Astrocyte (in vitro differentiated cells and primary cell): ENCODE measurements around the gene ROBO2. TPM values are rescaled to one million over a fixed set of nuclear protein-coding genes. Genes with fewer than 3 reads are reported as not detected.

Experiments
- DNase-seq: peaks from one replicate; pipeline ENCODE4 v3.0.0-alpha.2; 2010; ENCODE audit warnings: low read depth
- FAIRE-seq: peaks from 2 replicates; lab custom pipeline; 2011; peaks lifted over from hg19 to GRCh38; lab: Jason Lieb, UNC
- H2AFZ ChIP-seq: 2 replicates; pipeline ENCODE4 v1.6.0; 2012; ENCODE audit warnings: low read depth, low read length, inconsistent platforms
- H3K27ac ChIP-seq: 2 replicates; pipeline ENCODE4 v1.5.1; 2011; ENCODE audit warnings: low read depth, low read length, inconsistent platforms
- H3K27me3 ChIP-seq: 2 replicates; pipeline ENCODE4 v1.6.0; 2011; ENCODE audit warnings: low read length, inconsistent platforms; ENCODE audit not compliant: insufficient read depth
- H3K36me3 ChIP-seq: 2 replicates; pipeline ENCODE4 v1.5.1; 2011; ENCODE audit warnings: low read length, inconsistent platforms; ENCODE audit not compliant: insufficient read depth
- H3K4me1 ChIP-seq: 2 replicates; pipeline ENCODE4 v1.5.1; 2011; ENCODE audit warnings: low read length, inconsistent platforms; ENCODE audit not compliant: insufficient read depth
- H3K4me2 ChIP-seq: 2 replicates; pipeline ENCODE4 v1.6.0; 2012; ENCODE audit warnings: low read length, inconsistent platforms
- H3K4me3 ChIP-seq: 2 replicates; pipeline ENCODE4 v1.5.1; 2011; ENCODE audit warnings: low read depth, mild to moderate bottlenecking, low read length, inconsistent platforms; ENCODE audit not compliant: insufficient read depth
- H3K79me2 ChIP-seq: 2 replicates; pipeline ENCODE4 v1.6.0; 2012; ENCODE audit warnings: mild to moderate bottlenecking, low read length, inconsistent platforms; ENCODE audit not compliant: insufficient read depth
- H3K9ac ChIP-seq: 2 replicates; pipeline ENCODE4 v1.6.0; 2012; ENCODE audit warnings: mild to moderate bottlenecking, low read length, inconsistent platforms
- H3K9me3 ChIP-seq: 2 replicates; pipeline ENCODE4 v1.5.1; 2012; ENCODE audit warnings: low read depth, mild to moderate bottlenecking, low read length, inconsistent platforms; ENCODE audit not compliant: insufficient read depth
- H4K20me1 ChIP-seq: 2 replicates; pipeline ENCODE4 v1.6.0; 2012; ENCODE audit warnings: low read length, inconsistent platforms; ENCODE audit not compliant: insufficient read depth
- H3K27ac Mint-ChIP-seq: one replicate; pipeline ENCODE4 v1.8.0; 2021; ENCODE audit warnings: mild to moderate bottlenecking, mixed read lengths; ENCODE audit not compliant: unreplicated experiment
- H3K27me3 Mint-ChIP-seq: one replicate; pipeline ENCODE4 v1.8.0; 2021; ENCODE audit warnings: low read depth, mixed read lengths; ENCODE audit not compliant: unreplicated experiment
- H3K36me3 Mint-ChIP-seq: one replicate; pipeline ENCODE4 v1.8.0; 2021; ENCODE audit warnings: low read depth, mixed read lengths; ENCODE audit not compliant: unreplicated experiment
- H3K4me1 Mint-ChIP-seq: one replicate; pipeline ENCODE4 v1.8.0; 2021; ENCODE audit warnings: low read depth, mixed read lengths; ENCODE audit not compliant: unreplicated experiment
- H3K4me3 Mint-ChIP-seq: one replicate; pipeline ENCODE4 v1.8.0; 2021; ENCODE audit warnings: mild to moderate bottlenecking, moderate library complexity, mixed read lengths; ENCODE audit not compliant: unreplicated experiment
- H3K9me3 Mint-ChIP-seq: one replicate; pipeline ENCODE4 v1.8.0; 2021; ENCODE audit warnings: mild to moderate bottlenecking, mixed read lengths; ENCODE audit not compliant: unreplicated experiment
- EZH2 ChIP-seq: IDR thresholded peaks from 2 replicates; pipeline ENCODE4 v1.6.1; 2012; ENCODE audit warnings: mild to moderate bottlenecking, low read length, inconsistent platforms; ENCODE audit not compliant: insufficient read depth
- total RNA-seq: library from RNA; stranded (reverse); gene quantifications from 2 replicates; pipeline ENCODE4 v1.2.1, GENCODE V29; 2021
- TF ChIP-seq, protein P1 (sequence below): IDR thresholded peaks from 2 replicates; pipeline ENCODE4 v1.5.1; 2011; ENCODE audit warnings: low read depth, mild to moderate bottlenecking, inconsistent platforms, low read length, moderate library complexity; ENCODE audit not compliant: insufficient read depth

Gene ROBO2
- total RNA-seq, 1 donor from 2014 or later: 1.4 TPM

DNA sequence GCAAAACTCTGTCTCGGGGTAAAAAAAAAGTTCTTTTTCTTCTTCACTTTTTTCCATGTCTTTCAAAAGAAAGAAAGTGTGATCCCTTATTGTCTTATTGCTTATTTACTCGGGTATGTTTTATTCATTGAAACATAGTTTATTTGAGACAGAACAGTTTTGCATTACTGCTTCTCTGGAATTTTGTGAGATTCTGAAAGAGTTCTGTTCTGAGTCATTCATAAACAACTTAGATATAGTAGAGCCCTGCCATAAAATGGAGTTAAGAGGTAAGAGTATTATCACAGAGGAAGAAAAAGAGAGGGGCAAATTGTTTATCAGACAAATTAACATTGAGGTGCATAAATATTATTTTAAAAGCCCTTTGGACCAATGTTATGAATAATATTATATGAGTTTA lies 522.2 kb downstream of the ROBO2 start:
- no peak for TF ChIP-seq EZH2
- TF ChIP-seq, protein P1, sequence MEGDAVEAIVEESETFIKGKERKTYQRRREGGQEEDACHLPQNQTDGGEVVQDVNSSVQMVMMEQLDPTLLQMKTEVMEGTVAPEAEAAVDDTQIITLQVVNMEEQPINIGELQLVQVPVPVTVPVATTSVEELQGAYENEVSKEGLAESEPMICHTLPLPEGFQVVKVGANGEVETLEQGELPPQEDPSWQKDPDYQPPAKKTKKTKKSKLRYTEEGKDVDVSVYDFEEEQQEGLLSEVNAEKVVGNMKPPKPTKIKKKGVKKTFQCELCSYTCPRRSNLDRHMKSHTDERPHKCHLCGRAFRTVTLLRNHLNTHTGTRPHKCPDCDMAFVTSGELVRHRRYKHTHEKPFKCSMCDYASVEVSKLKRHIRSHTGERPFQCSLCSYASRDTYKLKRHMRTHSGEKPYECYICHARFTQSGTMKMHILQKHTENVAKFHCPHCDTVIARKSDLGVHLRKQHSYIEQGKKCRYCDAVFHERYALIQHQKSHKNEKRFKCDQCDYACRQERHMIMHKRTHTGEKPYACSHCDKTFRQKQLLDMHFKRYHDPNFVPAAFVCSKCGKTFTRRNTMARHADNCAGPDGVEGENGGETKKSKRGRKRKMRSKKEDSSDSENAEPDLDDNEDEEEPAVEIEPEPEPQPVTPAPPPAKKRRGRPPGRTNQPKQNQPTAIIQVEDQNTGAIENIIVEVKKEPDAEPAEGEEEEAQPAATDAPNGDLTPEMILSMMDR: no peak
- no peak overlapping the region for H3K4me2 ChIP-seq
- DNase-seq: no peak
- Mint-ChIP-seq H3K4me1 (no peaks in the 10 kb centered on the region), H3K9me3 (no peaks in the 10 kb centered on the region), H3K27me3 (no peaks in the 10 kb centered on the region), H3K36me3 (no peaks in the 10 kb centered on the region), H3K27ac (no peak overlapping the region), H3K4me3 (no peak overlapping the region)
- H3K27me3 ChIP-seq: no peaks in the 10 kb centered on the region
- H4K20me1 ChIP-seq: no peaks in the 10 kb centered on the region
- H3K9ac ChIP-seq: no peak overlapping the region
- H3K27ac ChIP-seq: no peak overlapping the region
- no peak overlapping the region for H3K4me3 ChIP-seq
- no peaks in the 10 kb centered on the region for H3K9me3 ChIP-seq
- no peak for FAIRE-seq
- no peak overlapping the region for H2AFZ ChIP-seq
- no peaks in the 10 kb centered on the region for H3K79me2 ChIP-seq
- H3K36me3 ChIP-seq: no peaks in the 10 kb centered on the region
- no peaks in the 10 kb centered on the region for H3K4me1 ChIP-seq

DNA sequence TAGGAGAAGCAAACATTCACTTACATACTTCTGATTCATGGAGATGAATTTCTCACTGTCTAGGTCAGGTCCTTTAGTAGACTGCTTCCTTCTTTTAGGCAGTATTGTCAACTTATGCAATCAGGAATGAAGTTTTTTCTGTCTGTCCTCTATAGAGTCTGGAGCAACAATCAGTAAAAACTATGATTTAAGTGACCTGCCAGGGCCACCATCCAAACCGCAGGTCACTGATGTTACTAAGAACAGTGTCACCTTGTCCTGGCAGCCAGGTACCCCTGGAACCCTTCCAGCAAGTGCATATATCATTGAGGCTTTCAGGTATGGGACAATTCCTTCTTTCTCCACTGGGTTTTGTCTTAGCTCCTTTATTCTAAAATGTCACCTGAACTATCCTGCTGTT lies 523.1 kb downstream of the ROBO2 start:
- Histone ChIP-seq H3K9me3 (no peaks in the 10 kb centered on the region), H3K4me3 (no peak overlapping the region), H3K27me3 (no peaks in the 10 kb centered on the region), H3K27ac (no peak overlapping the region), H3K9ac (no peak overlapping the region), H2AFZ (no peak overlapping the region), H3K36me3 (no peaks in the 10 kb centered on the region), H3K79me2 (no peaks in the 10 kb centered on the region), H3K4me2 (no peak overlapping the region), H3K4me1 (no peaks in the 10 kb centered on the region), H4K20me1 (no peaks in the 10 kb centered on the region)
- no peak for FAIRE-seq
- Mint-ChIP-seq H3K36me3 (no peaks in the 10 kb centered on the region), H3K4me1 (no peaks in the 10 kb centered on the region), H3K27ac (no peak overlapping the region), H3K9me3 (no peaks in the 10 kb centered on the region), H3K4me3 (no peak overlapping the region), H3K27me3 (no peaks in the 10 kb centered on the region)
- DNase-seq: no peak
- no peak for TF ChIP-seq EZH2
- TF ChIP-seq, protein P1: no peak

DNA sequence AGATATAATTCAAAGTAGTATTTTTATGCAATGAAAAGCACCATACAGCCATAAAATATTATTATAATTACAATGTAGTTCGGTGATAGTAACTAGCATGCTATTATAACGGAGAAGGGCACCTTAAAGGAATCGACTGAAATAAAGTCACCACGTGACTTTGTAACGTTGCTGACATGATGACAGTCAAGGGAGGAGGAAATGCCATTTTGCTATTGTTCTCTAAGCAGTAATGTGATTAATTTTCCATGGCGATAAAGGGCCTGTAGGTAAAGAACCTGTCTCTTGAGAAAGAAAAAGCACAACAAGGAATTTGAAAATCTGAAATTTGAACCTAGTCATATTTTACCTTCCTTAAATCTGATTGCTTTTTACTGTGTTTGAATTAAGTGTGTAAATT lies 526.2 kb downstream of the ROBO2 start:
- no peaks in the 10 kb centered on the region for H4K20me1 ChIP-seq
- H3K27me3 ChIP-seq: no peaks in the 10 kb centered on the region
- no peak for TF ChIP-seq EZH2
- TF ChIP-seq, protein P1: no peak
- DNase-seq (no peak), FAIRE-seq (no peak)
- Mint-ChIP-seq H3K27ac (no peak overlapping the region), H3K9me3 (no peaks in the 10 kb centered on the region), H3K4me3 (no peak overlapping the region), H3K27me3 (no peaks in the 10 kb centered on the region), H3K36me3 (no peaks in the 10 kb centered on the region), H3K4me1 (no peaks in the 10 kb centered on the region)
- H3K4me1 ChIP-seq: no peaks in the 10 kb centered on the region
- no peak overlapping the region for H3K27ac ChIP-seq
- no peak overlapping the region for H3K9ac ChIP-seq
- H3K9me3 ChIP-seq: no peaks in the 10 kb centered on the region
- no peaks in the 10 kb centered on the region for H3K36me3 ChIP-seq
- no peaks in the 10 kb centered on the region for H3K79me2 ChIP-seq
- no peak overlapping the region for H3K4me2 ChIP-seq
- H3K4me3 ChIP-seq: no peak overlapping the region
- H2AFZ ChIP-seq: no peak overlapping the region
